HEK293 (cell line): Measurements from ENCODE around the gene AGXT2.

Experiments
- CTCF ChIA-PET: fragments of 350-600 bp; formaldehyde crosslinking; extraction: SDS; loops from one replicate; lab custom pipeline; 2021; ENCODE audit warnings: antibody characterized with exemption; lab: Yijun Ruan, JAX
- POLR2A ChIA-PET: fragments of 300-600 bp; formaldehyde crosslinking; extraction: SDS; loops from one replicate; lab custom pipeline; 2020; ENCODE audit warnings: antibody characterized with exemption, inconsistent platforms; lab: Yijun Ruan, JAX
- H3K27ac ChIP-seq: fragments of 200-500 bp; sonication (Bioruptor generic); 2 replicates; pipeline ENCODE4 v1.5.1; 2014; ENCODE audit warnings: low read depth, low read length, control low read depth, inconsistent platforms; ENCODE audit errors: extremely low read depth
- H3K36me3 ChIP-seq, 2 experiments: fragments of 200-500 bp in 1 of 2; sonication (Bioruptor generic) in 1 of 2; 1 replicate in 1 of 2; 2 replicates in 1 of 2; pipeline ENCODE4 v1.5.1; 2014 to 2017; ENCODE audit warnings: inconsistent platforms in 2 of 2, low read length in 2 of 2; ENCODE audit not compliant: control insufficient read depth in 2 of 2, insufficient read depth in 1 of 2
- H3K4me1 ChIP-seq: fragments of 200-500 bp; sonication (Bioruptor generic); 2 replicates; pipeline ENCODE4 v1.5.1; 2014; ENCODE audit warnings: mild to moderate bottlenecking, low read length, inconsistent platforms; ENCODE audit not compliant: control insufficient read depth, insufficient read depth
- H3K4me3 ChIP-seq: 2 replicates; pipeline ENCODE4 v1.5.1; 2011; ENCODE audit warnings: low read depth, mild to moderate bottlenecking, control low read depth, low read length, moderate library complexity
- H3K9me3 ChIP-seq: fragments of 200-500 bp; sonication (Bioruptor generic); 2 replicates; pipeline ENCODE4 v1.5.1; 2014; ENCODE audit warnings: low read depth, low read length, inconsistent platforms; ENCODE audit not compliant: control insufficient read depth, insufficient read depth
- KLF8 ChIP-seq: fragments of 450-650 bp; formaldehyde crosslinking; IDR thresholded peaks from 2 replicates; pipeline ENCODE4 v1.5.1; 2016; ENCODE audit warnings: missing biosample characterization, missing genetic modification characterization
- OVOL3 ChIP-seq: fragments of 450-650 bp; formaldehyde crosslinking; IDR thresholded peaks from 2 replicates; pipeline ENCODE4 v1.5.1; 2016; ENCODE audit warnings: missing biosample characterization, missing genetic modification characterization
- SCRT1 ChIP-seq: fragments of 450-650 bp; formaldehyde crosslinking; IDR thresholded peaks from 2 replicates; pipeline ENCODE4 v1.5.1; 2016; ENCODE audit warnings: missing biosample characterization, missing genetic modification characterization, borderline replicate concordance
- ZBTB21 ChIP-seq: fragments of 450-650 bp; formaldehyde crosslinking; IDR thresholded peaks from 2 replicates; pipeline ENCODE4 v1.5.1; 2017; ENCODE audit warnings: missing biosample characterization, missing genetic modification characterization
- ZNF221 ChIP-seq: fragments of 450-650 bp; formaldehyde crosslinking; IDR thresholded peaks from 2 replicates; pipeline ENCODE4 v1.5.1; 2017; ENCODE audit warnings: missing biosample characterization, missing genetic modification characterization, borderline replicate concordance
- ZNF248 ChIP-seq: fragments of 450-650 bp; formaldehyde crosslinking; IDR thresholded peaks from 2 replicates; pipeline ENCODE4 v1.5.1; 2017; ENCODE audit warnings: missing biosample characterization, missing genetic modification characterization
- ZNF514 ChIP-seq: fragments of 450-650 bp; formaldehyde crosslinking; IDR thresholded peaks from 2 replicates; pipeline ENCODE4 v1.5.1; 2016; ENCODE audit warnings: missing biosample characterization, missing genetic modification characterization
- ZNF544 ChIP-seq: fragments of 450-650 bp; formaldehyde crosslinking; IDR thresholded peaks from 2 replicates; pipeline ENCODE4 v1.5.0; 2017; ENCODE audit warnings: missing biosample characterization, missing genetic modification characterization
- ZNF549 ChIP-seq: fragments of 450-650 bp; IDR thresholded peaks from 2 replicates; pipeline ENCODE4 v1.5.1; 2018; ENCODE audit warnings: missing biosample characterization, missing genetic modification characterization, mild to moderate bottlenecking, inconsistent platforms, moderate library complexity
- TF ChIP-seq, protein P1 (sequence below): fragments of 450-650 bp; formaldehyde crosslinking; IDR thresholded peaks from 2 replicates; pipeline ENCODE4 v1.5.1; 2016; ENCODE audit warnings: missing biosample characterization, missing genetic modification characterization
- TF ChIP-seq, protein P2 (sequence below): fragments of 450-650 bp; formaldehyde crosslinking; IDR thresholded peaks from 2 replicates; pipeline ENCODE4 v1.5.1; 2017; ENCODE audit warnings: missing biosample characterization, missing genetic modification characterization
- TF ChIP-seq, protein P3 (sequence below): fragments of 450-650 bp; formaldehyde crosslinking; IDR thresholded peaks from 2 replicates; pipeline ENCODE4 v1.5.1; 2017; ENCODE audit warnings: missing biosample characterization, missing genetic modification characterization
- TF ChIP-seq, protein P4 (sequence below): fragments of 450-650 bp; formaldehyde crosslinking; IDR thresholded peaks from 2 replicates; pipeline ENCODE4 v1.5.1; 2016; ENCODE audit warnings: missing biosample characterization, missing genetic modification characterization

AGXT2 gene, protein sequence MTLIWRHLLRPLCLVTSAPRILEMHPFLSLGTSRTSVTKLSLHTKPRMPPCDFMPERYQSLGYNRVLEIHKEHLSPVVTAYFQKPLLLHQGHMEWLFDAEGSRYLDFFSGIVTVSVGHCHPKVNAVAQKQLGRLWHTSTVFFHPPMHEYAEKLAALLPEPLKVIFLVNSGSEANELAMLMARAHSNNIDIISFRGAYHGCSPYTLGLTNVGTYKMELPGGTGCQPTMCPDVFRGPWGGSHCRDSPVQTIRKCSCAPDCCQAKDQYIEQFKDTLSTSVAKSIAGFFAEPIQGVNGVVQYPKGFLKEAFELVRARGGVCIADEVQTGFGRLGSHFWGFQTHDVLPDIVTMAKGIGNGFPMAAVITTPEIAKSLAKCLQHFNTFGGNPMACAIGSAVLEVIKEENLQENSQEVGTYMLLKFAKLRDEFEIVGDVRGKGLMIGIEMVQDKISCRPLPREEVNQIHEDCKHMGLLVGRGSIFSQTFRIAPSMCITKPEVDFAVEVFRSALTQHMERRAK

DNA sequence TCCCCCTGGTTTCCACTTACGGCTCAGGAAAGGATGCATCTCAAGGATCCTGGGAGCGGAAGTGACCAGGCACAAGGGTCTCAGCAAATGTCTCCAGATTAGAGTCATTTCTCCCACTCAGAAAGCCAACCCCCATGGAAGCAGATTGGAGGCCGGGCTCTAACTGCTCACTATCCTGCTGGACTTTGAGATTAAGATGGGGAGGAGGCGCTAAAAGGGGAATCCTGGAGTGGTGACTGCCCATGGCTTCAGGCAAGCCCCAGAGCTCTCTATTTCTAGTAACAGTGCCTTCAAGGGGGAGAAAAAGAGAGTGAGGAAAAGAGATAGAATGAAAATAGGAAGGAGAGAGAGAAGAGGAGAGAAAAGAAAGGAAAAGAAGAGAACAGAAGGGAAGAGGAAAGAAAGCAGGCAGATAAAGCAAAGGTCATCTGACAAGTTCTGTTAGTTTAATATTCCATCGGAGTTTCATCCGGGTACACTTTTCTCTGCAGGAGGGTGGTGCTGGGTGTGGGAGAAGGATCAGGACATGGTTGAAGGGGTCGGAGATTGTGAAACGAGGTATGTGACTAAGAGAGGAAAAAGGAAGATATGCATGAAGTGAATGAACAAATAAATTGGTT, at the start of gene AGXT2:
Gene AGXT2, minus strand, starts transcription at position 165 of the 620 bp plus-strand sequence. Its CDS starts 57 bp downstream, at position 108.
- ChIA-PET POLR2A (no interaction called here), CTCF (interaction anchor here (1.2 kb wide), 1 partner anchor 44 kb away, joined by 4 read pairs; no protein-coding TSS in a partner anchor)
- Histone ChIP-seq H3K9me3 (no peaks in the 10 kb centered on the region), H3K27ac (no peak within 1 kb of the TSS), H3K4me3 (no peak within 1 kb of the TSS), H3K36me3 (no peaks in the 10 kb centered on the region), H3K4me1 (no peaks in the 10 kb centered on the region)
- TF ChIP-seq, protein P1, sequence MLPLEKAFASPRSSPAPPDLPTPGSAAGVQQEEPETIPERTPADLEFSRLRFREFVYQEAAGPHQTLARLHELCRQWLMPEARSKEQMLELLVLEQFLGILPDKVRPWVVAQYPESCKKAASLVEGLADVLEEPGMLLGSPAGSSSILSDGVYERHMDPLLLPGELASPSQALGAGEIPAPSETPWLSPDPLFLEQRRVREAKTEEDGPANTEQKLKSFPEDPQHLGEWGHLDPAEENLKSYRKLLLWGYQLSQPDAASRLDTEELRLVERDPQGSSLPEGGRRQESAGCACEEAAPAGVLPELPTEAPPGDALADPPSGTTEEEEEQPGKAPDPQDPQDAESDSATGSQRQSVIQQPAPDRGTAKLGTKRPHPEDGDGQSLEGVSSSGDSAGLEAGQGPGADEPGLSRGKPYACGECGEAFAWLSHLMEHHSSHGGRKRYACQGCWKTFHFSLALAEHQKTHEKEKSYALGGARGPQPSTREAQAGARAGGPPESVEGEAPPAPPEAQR (tag by site-specific recombination): no peak
- no peak for TF ChIP-seq KLF8 (tag by site-specific recombination)
- no peak for TF ChIP-seq SCRT1 (tag by site-specific recombination)
- no peak for TF ChIP-seq ZNF248 (tag by site-specific recombination)
- no peak for TF ChIP-seq ZNF221
- TF ChIP-seq ZNF544: no peak
- no peak for TF ChIP-seq ZNF514 (tag by site-specific recombination)
- TF ChIP-seq, protein P2, sequence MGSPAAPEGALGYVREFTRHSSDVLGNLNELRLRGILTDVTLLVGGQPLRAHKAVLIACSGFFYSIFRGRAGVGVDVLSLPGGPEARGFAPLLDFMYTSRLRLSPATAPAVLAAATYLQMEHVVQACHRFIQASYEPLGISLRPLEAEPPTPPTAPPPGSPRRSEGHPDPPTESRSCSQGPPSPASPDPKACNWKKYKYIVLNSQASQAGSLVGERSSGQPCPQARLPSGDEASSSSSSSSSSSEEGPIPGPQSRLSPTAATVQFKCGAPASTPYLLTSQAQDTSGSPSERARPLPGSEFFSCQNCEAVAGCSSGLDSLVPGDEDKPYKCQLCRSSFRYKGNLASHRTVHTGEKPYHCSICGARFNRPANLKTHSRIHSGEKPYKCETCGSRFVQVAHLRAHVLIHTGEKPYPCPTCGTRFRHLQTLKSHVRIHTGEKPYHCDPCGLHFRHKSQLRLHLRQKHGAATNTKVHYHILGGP (tag by site-specific recombination): no peak

DNA sequence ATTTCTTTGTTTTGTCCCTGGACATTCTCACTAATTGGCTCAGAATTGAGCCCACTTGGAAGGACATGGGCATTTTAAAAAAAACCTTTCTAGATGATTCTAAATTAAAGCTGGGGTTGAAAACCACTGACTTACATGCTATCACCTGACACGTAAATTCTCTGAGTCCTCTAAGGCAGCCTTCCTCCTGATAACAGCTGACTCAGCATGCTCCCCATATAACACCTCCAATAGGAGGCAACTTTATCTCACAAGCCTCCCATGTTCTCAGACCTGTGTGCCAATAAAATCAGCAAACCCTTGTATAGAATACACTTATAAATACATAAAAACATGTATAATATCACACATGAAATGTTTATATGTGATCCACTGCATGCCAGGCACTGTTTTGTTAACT, 49.2 kb upstream of the AGXT2 start:
- ChIA-PET POLR2A (no interaction called here), CTCF (interaction anchor here (1.2 kb wide), 1 partner anchor 107 kb away, joined by 3 read pairs; no protein-coding TSS in a partner anchor)
- Histone ChIP-seq H3K4me1 (no peaks in the 10 kb centered on the region), H3K9me3 (no peaks in the 10 kb centered on the region), H3K4me3 (no peak overlapping the region)
- no peak for TF ChIP-seq ZBTB21 (tag by site-specific recombination)
- TF ChIP-seq, protein P3, sequence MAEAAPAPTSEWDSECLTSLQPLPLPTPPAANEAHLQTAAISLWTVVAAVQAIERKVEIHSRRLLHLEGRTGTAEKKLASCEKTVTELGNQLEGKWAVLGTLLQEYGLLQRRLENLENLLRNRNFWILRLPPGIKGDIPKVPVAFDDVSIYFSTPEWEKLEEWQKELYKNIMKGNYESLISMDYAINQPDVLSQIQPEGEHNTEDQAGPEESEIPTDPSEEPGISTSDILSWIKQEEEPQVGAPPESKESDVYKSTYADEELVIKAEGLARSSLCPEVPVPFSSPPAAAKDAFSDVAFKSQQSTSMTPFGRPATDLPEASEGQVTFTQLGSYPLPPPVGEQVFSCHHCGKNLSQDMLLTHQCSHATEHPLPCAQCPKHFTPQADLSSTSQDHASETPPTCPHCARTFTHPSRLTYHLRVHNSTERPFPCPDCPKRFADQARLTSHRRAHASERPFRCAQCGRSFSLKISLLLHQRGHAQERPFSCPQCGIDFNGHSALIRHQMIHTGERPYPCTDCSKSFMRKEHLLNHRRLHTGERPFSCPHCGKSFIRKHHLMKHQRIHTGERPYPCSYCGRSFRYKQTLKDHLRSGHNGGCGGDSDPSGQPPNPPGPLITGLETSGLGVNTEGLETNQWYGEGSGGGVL (tag by site-specific recombination): no peak
- TF ChIP-seq OVOL3 (tag by site-specific recombination): no peak
- TF ChIP-seq, all 188 proteins: peak for 0
- H3K36me3 ChIP-seq: no peaks in the 10 kb centered on the region
- H3K27ac ChIP-seq: no peak overlapping the region

DNA sequence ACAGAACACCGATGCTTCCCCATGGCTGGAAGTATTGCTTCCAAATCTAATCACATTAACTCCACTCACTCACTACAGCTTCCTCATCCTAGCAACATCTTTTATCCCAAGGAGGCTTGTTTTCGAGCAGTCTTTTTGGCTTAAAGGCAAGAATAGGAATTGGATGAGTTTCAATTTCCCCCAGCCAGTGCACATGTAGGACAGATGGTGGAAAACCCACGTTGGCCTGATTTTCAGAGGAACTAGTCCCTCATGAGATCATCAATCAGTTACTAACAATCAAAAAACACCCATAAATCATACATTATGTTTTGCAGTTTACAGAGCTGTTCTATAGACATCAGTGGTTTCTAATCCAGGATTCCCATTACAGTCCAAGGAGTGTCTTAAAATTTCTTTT, 48.5 kb upstream of the AGXT2 start:
- Histone ChIP-seq H3K27ac (no peak overlapping the region), H3K4me3 (no peak overlapping the region), H3K9me3 (no peaks in the 10 kb centered on the region), H3K4me1 (no peaks in the 10 kb centered on the region), H3K36me3 (no peaks in the 10 kb centered on the region)
- ChIA-PET POLR2A (no interaction called here), CTCF (interaction anchor here (0.7 kb wide), 1 partner anchor 117 kb away, joined by 3 read pairs; no protein-coding TSS in a partner anchor)
- TF ChIP-seq ZNF549 (tag by site-specific recombination): no peak
- TF ChIP-seq, protein P4, sequence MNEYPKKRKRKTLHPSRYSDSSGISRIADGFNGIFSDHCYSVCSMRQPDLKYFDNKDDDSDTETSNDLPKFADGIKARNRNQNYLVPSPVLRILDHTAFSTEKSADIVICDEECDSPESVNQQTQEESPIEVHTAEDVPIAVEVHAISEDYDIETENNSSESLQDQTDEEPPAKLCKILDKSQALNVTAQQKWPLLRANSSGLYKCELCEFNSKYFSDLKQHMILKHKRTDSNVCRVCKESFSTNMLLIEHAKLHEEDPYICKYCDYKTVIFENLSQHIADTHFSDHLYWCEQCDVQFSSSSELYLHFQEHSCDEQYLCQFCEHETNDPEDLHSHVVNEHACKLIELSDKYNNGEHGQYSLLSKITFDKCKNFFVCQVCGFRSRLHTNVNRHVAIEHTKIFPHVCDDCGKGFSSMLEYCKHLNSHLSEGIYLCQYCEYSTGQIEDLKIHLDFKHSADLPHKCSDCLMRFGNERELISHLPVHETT: no peak
